HepG2 (cell line): ENCODE data around the gene PWP1. TPM values are rescaled to one million over a fixed set of nuclear protein-coding genes. Genes with fewer than 3 reads are reported as not detected.

ENCODE experiments used
- ATM ChIP-seq: fragments of 450-650 bp; IDR thresholded peaks from 2 replicates; pipeline ENCODE4 v1.7.1; 2017; ENCODE audit warnings: mild to moderate bottlenecking, borderline replicate concordance
- E2F5 ChIP-seq: sonication (generic); formaldehyde crosslinking; conservative IDR thresholded peaks from 2 replicates; pipeline ENCODE4 v1.4.0; 2020; ENCODE audit warnings: missing genetic modification reagents
- HNF4A ChIP-seq: sonication (generic); formaldehyde crosslinking; IDR thresholded peaks from 2 replicates; pipeline ENCODE4 v1.4.0; 2020; ENCODE audit warnings: missing genetic modification reagents
- HNRNPK ChIP-seq: fragments of 200-400 bp; formaldehyde crosslinking; IDR thresholded peaks from 2 replicates; pipeline ENCODE4 v1.6.1; 2018; ENCODE audit warnings: low read length, low read depth, moderate library complexity, mild to moderate bottlenecking; ENCODE audit not compliant: poor library complexity, severe bottlenecking
- KDM3A ChIP-seq: IDR thresholded peaks from 2 replicates; pipeline ENCODE4 v1.6.1; 2018; ENCODE audit warnings: low read depth, missing compliant biosample characterization
- MIXL1 ChIP-seq: IDR thresholded peaks from 2 replicates; pipeline ENCODE4 v1.6.1; 2016
- MTA3 ChIP-seq: sonication (generic); formaldehyde crosslinking; IDR thresholded peaks from 2 replicates; pipeline ENCODE4 v1.4.0; 2020; ENCODE audit warnings: missing genetic modification reagents
- NR2C2 ChIP-seq: sonication (generic); formaldehyde crosslinking; IDR thresholded peaks from 2 replicates; pipeline ENCODE4 v1.4.0; 2020; ENCODE audit warnings: missing genetic modification reagents, mild to moderate bottlenecking, moderate library complexity, borderline replicate concordance
- PLRG1 ChIP-seq: fragments of 450-650 bp; conservative IDR thresholded peaks from 2 replicates; pipeline ENCODE4 v1.6.1; 2016
- RAD21 ChIP-seq: fragments of 450-650 bp; formaldehyde crosslinking; IDR thresholded peaks from 2 replicates; pipeline ENCODE4 v1.5.0; 2020; ENCODE audit warnings: mild to moderate bottlenecking
- RARG ChIP-seq: sonication (generic); formaldehyde crosslinking; IDR thresholded peaks from 2 replicates; pipeline ENCODE4 v1.4.0; 2020; ENCODE audit warnings: low read depth, mild to moderate bottlenecking, missing genetic modification reagents
- SAFB2 ChIP-seq: sonication (generic); formaldehyde crosslinking; IDR thresholded peaks from 2 replicates; pipeline ENCODE4 v1.5.1; 2020; ENCODE audit warnings: missing genetic modification reagents, low read depth, mild to moderate bottlenecking, borderline replicate concordance
- SIX4 ChIP-seq: sonication (generic); formaldehyde crosslinking; IDR thresholded peaks from 2 replicates; pipeline ENCODE4 v1.4.0; 2020; ENCODE audit warnings: missing genetic modification reagents
- TOE1 ChIP-seq: sonication (generic); formaldehyde crosslinking; IDR thresholded peaks from 2 replicates; pipeline ENCODE4 v1.4.0; 2020; ENCODE audit warnings: mild to moderate bottlenecking, missing genetic modification reagents
- YEATS4 ChIP-seq: sonication (generic); formaldehyde crosslinking; IDR thresholded peaks from 2 replicates; pipeline ENCODE4 v1.4.0; 2020; ENCODE audit warnings: missing genetic modification reagents, borderline replicate concordance
- ZBTB37 ChIP-seq: sonication (generic); formaldehyde crosslinking; IDR thresholded peaks from 2 replicates; pipeline ENCODE4 v1.4.0; 2020; ENCODE audit warnings: mild to moderate bottlenecking, missing genetic modification reagents
- ZFAT ChIP-seq: sonication (generic); formaldehyde crosslinking; conservative IDR thresholded peaks from 2 replicates; pipeline ENCODE4 v1.8.1; 2023; ENCODE audit warnings: missing genetic modification reagents, inconsistent platforms
- ZMAT3 ChIP-seq: sonication (generic); formaldehyde crosslinking; conservative IDR thresholded peaks from 2 replicates; pipeline ENCODE4 v1.7.0; 2021; ENCODE audit warnings: missing genetic modification reagents
- ZNF329 ChIP-seq: sonication (generic); formaldehyde crosslinking; IDR thresholded peaks from 2 replicates; pipeline ENCODE4 v1.9.0; 2021; ENCODE audit warnings: low read depth, mild to moderate bottlenecking, missing genetic modification reagents
- ZNF496 ChIP-seq: sonication (generic); formaldehyde crosslinking; IDR thresholded peaks from 2 replicates; pipeline ENCODE4 v1.8.1; 2023; ENCODE audit warnings: mild to moderate bottlenecking, moderate library complexity, missing genetic modification reagents; ENCODE audit not compliant: insufficient replicate concordance
- ZNF530 ChIP-seq: sonication (generic); formaldehyde crosslinking; IDR thresholded peaks from 2 replicates; pipeline ENCODE4 v1.5.0; 2020; ENCODE audit warnings: low read depth, mild to moderate bottlenecking, missing genetic modification reagents
- ZNF773 ChIP-seq: sonication (generic); formaldehyde crosslinking; IDR thresholded peaks from 2 replicates; pipeline ENCODE4 v1.4.0; 2020; ENCODE audit warnings: missing genetic modification reagents, borderline replicate concordance
- ZNF800 ChIP-seq: sonication (generic); formaldehyde crosslinking; IDR thresholded peaks from 2 replicates; pipeline ENCODE4 v1.4.0; 2020; ENCODE audit warnings: missing genetic modification reagents
- ZSCAN21 ChIP-seq: sonication (generic); formaldehyde crosslinking; IDR thresholded peaks from 2 replicates; pipeline ENCODE4 v1.8.0; 2022; ENCODE audit warnings: mild to moderate bottlenecking, missing genetic modification reagents, moderate library complexity, borderline replicate concordance
- polyA plus RNA-seq, 8 experiments: library from polyadenylated mRNA; depleted of rRNA in 3 of 8; stranded (reverse) in 7 of 8; unstranded in 1 of 8; fragments of >200 nt; fragmentation: Illumina TruSeq in 4 of 8; extraction: Trizol in 4 of 8; gene quantifications; 2 replicates each; pipeline versions ENCODE4 v1.2.1 to v1.2.3, GENCODE V29; 2011 to 2016; ENCODE audit warnings: low read depth in 4 of 8, missing spikeins in 1 of 8, mixed read lengths in 1 of 8; ENCODE audit not compliant: insufficient read depth in 1 of 8
- total RNA-seq, 5 experiments: library from RNA; depleted of rRNA; stranded (reverse); fragments of >200 nt; fragmentation: Illumina TruSeq; extraction: Trizol; gene quantifications; 2 replicates each; pipeline ENCODE4 v1.2.3, GENCODE V29; 2016; ENCODE audit warnings: low read depth in 1 of 5
- TF ChIP-seq, protein P1 (sequence below): sonication (generic); formaldehyde crosslinking; IDR thresholded peaks from 2 replicates; pipeline ENCODE4 v1.8.0; 2023; ENCODE audit warnings: mild to moderate bottlenecking, missing genetic modification reagents

PWP1 gene
- total and polyA plus RNA-seq, 2 of the 13 experiments (the other 11 are each of a cell fraction or from before 2014, with no cell fraction given) = 65.9 to 70.2 TPM

GRCh38 chr12:107681836-107682820 is 3.5 kb upstream of the PWP1 start (continued):
- TF ChIP-seq E2F5 (CRISPR knock-in tag) (no peak), ZNF530 (CRISPR knock-in tag) (no peak), MTA3 (CRISPR knock-in tag) (no peak), ZNF773 (CRISPR knock-in tag) (peak; percentile 60; the same call in 1 of the 2 replicates), TOE1 (CRISPR knock-in tag) (no peak; the same call in 1 of the 2 replicates), ZFAT (no peak), RAD21 (CRISPR knock-in tag) (peak; percentile 31; the same call in 1 of the 2 replicates), HNRNPK (no peak), ZBTB37 (no peak), NR2C2 (CRISPR knock-in tag) (peak; percentile 69; the same call in 1 of the 2 replicates), ATM (no peak), ZMAT3 (no peak), ZNF496 (CRISPR knock-in tag) (no peak), ZNF800 (no peak; the same call in 1 of the 2 replicates), ZSCAN21 (CRISPR knock-in tag) (no peak), YEATS4 (CRISPR knock-in tag) (peak; percentile 72; the same call in 1 of the 2 replicates), SIX4 (CRISPR knock-in tag) (no peak), ZNF329 (CRISPR knock-in tag) (no peak), MIXL1 (no peak), RARG (CRISPR knock-in tag) (no peak), KDM3A (peak; percentile 35; the same call in 1 of the 2 replicates), HNF4A (CRISPR knock-in tag) (peak; percentile 69), SAFB2 (CRISPR knock-in tag) (no peak), PLRG1 (no peak)
- TF ChIP-seq, protein P1, sequence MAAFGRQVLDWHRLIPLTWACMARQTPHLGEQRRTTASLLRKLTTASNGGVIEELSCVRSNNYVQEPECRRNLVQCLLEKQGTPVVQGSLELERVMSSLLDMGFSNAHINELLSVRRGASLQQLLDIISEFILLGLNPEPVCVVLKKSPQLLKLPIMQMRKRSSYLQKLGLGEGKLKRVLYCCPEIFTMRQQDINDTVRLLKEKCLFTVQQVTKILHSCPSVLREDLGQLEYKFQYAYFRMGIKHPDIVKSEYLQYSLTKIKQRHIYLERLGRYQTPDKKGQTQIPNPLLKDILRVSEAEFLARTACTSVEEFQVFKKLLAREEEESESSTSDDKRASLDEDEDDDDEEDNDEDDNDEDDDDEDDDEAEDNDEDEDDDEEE (CRISPR knock-in tag) = no peak
